HL-60/S4 (cell line): ENCODE results near the gene BLNK.
"Not testable (repeated sequence)": the region's sequence is repeated elsewhere in the genome, so short reads cannot be mapped to it uniquely, and the experiment has no call there.

Source experiments
- in situ Hi-C: fragments of 300-500 bp; cut with MboI; formaldehyde crosslinking; loops from 2 replicates; pipeline ENCODE4 v1.14.3; 2022; ENCODE audit warnings: low sequenced_read_pairs

BLNK gene

GRCh38 chr10:96230527-96230926, 40.8 kb downstream of the BLNK start:
- in situ Hi-C loops = no loop called here

- in situ Hi-C loops = no loop called here
Observed at GRCh38 chr10:96229568-96230030, 41.8 kb downstream of the BLNK start.

DNA sequence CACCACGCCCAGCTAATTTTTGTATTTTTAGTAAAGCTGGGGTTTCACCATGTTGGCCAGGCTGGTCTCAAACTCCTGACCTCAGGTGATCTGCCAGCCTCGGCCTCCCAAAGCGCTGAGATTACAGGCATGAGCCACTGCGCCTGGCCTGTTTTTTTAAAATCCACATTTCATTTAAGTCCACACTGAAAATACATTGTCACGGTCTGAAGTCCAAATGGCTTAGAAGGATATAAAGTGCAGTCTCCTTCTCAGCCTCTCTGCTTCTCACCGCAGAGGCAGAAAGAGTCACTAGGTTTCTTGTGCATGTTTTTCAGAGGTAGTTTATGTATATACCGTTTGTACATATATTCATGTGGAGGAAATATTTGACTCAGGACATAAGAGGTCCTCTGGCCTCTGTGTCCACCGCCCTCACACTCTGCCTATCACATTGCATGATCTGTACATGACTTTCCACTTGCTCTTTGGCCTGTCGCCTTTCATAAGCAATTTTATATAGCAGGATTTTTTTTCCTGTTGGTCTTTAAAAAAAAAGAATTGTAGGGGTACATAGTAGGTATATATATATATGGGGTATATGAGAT, 42.9 kb downstream of the BLNK start:
- in situ Hi-C loops = no loop called here

DNA sequence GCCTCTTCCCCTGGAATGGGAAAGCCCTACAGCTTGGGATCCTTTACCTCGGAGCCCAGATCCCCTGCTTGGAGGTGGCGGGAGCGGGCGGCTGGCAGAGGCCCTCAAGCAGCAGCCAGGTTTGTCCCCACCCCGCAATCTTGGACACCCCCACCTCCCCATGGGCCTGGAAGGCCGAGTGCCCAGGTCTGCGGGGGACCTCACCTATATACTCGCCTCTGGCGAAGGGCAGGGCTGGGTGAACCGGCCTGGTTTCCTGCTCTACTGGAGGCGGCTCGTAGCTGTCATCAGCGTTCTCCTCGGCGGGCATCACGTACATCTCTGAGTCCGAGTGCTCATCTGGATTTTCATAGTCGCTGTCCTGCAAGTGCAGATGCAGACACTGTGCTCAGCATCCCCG, 44.2 kb downstream of the BLNK start:
- in situ Hi-C loops = no loop called here

GRCh38 chr10:96225119-96225518, 46.2 kb downstream of the BLNK start:
- in situ Hi-C loops = no loop called here

DNA sequence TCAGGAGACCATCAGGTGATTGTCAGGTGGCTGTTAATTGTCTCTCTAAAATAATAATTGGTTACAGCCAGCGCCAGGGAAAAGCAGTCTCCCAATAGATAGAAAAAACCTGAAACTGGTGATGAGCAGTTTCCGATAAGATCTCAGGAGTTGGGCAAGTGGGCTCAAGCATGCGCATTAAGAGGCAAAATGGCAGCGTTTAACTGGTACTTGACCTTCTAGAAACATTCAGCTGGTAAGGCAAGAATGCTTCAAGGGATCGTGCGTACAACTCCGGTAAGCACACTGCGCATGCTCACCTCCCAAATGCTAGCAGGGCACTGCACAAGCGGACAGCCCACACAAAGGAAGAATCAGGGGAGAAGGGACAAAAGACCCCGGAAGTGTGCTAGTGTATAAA, 48.5 kb downstream of the BLNK start:
- in situ Hi-C loops = no loop called here

DNA sequence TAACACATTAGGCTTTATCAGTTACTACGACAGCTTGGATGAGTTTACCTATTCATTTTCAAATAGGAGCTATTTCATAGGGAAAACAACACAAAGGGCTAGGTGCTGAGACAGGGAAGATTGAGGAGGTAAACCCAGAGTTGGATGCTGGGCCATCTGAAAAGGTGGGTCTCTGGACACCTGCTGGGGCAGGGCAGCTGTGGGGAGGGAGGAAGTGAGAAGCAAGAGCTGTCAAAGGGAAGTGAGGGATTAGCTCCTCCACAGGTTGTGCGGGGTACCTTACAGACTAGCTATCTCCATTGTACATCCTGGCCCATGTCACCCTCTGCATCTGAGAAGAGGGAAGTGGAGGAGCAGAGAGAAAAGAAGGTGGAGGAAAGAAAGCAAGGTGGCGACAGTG, 48.9 kb downstream of the BLNK start:
- in situ Hi-C loops = no loop called here

DNA sequence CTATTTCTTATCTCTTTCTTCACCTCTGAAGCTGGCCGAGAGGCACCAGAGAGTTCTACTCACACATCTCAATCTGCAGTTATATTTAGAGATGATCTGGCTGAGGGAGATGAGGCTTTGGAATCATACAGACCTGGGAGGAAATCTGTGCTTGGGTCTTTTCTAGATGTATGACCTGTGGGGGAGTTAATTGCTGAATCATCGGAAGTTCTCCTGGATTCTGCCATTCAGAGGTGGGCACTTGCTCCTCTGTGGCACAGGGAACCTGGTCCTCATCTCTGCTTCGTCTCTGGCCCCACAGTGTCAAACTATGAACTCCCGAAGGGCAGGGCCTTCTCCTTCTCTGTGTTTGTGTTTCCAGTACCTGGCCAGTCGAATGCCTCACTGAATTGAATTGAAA, 52.5 kb downstream of the BLNK start:
- in situ Hi-C loops = no loop called here

- in situ Hi-C loops = no loop called here
Observed at GRCh38 chr10:96217711-96218110, 53.7 kb downstream of the BLNK start.

- in situ Hi-C loops = no loop called here
Observed at GRCh38 chr10:96216775-96217174, 54.6 kb downstream of the BLNK start.

DNA sequence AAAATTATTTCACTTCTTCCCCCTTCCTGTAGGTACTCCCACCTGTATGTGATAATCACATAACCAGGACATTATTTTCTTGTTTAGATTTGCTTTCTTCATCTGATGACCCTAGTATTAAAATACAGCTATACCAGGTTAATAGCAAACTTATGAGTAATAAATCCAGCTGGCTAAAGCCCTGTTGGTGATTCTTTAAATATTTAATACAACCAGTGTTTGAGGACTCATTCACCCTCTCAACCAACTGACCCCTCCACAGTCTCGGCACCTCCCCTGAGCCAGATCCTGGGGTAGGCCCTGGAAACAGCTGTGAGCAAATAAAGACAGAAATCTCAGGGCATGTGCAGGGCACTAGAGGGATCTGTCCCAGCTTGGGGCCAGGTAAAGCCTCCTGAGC, 58.5 kb downstream of the BLNK start:
- in situ Hi-C loops = no loop called here

- in situ Hi-C loops = no loop called here
Observed at GRCh38 chr10:96211764-96212163, 59.6 kb downstream of the BLNK start.

DNA sequence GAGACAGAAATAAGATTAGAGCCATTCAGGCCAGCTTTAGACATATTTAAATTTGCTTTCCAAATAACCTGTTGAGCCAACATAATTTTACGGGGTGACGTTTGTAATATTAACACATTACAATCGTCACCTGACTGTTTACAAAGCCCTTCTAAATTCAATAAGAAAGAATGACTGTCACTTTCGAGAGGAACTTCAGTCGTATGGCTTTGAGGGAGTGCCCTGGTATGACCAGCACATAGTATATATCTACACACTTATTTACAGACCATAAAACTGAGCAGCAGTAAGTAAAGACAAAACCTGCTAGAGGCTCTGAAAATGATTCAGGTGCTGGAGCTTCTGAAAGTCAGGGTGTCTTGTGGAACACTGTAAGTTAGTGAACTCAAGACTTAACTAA, 62.4 kb downstream of the BLNK start:
- in situ Hi-C loops = no loop called here

- in situ Hi-C loops = no loop called here
Observed at GRCh38 chr10:96208271-96208670, 63.1 kb downstream of the BLNK start.

- in situ Hi-C loops = no loop called here
Observed at GRCh38 chr10:96205580-96205979, 65.8 kb downstream of the BLNK start.

- in situ Hi-C loops = no loop called here
Observed at GRCh38 chr10:96201525-96201924, 69.8 kb downstream of the BLNK start.

- in situ Hi-C loops = not testable (repeated sequence)
Observed at GRCh38 chr10:96189505-96189904, 81.9 kb downstream of the BLNK start.

GRCh38 chr10:96188916-96189315, 82.5 kb downstream of the BLNK start:
- in situ Hi-C loops = no loop called here

DNA sequence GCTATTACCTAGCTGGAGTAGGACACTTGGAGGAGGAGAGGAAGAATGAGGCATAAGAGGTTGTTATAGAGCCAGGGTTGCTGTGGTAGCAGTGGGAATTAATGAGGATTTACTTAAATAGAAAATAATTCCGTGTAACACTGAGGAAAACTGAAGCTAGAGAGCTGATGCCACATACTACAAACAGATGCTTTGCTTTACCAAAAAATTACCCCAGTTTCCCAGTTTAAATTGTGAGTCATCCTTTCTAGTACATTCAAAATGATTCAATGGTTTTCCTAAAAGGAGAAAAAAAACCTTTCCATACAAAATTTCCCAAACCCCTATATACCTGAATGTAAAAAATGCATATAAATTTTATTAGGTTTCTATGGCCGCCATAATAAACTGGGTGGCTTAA, 82.9 kb downstream of the BLNK start:
- in situ Hi-C loops = no loop called here

- in situ Hi-C loops = no loop called here
Observed at GRCh38 chr10:96176985-96177384, 94.4 kb downstream of the BLNK start.

DNA sequence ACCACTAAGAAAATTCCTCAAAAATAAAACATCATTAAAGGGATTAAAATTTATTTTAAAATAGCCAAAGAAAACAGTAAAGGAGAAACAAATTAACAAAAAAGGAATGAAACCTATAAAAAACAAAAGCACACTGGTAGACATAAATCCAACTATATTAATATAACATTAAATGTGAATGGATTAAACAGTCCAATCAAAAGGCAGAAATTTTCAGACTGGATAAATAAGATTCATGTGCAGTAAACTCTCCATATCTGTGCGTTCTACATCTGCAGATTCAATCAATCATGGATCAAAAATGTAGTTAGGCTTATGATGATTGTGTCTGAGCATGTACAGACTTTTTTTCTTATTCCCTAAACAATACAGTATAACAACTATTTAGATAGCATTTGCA, 98.7 kb downstream of the BLNK start:
- in situ Hi-C loops = no loop called here

GRCh38 chr10:96170230-96170629, 101.1 kb downstream of the BLNK start:
- in situ Hi-C loops = no loop called here

- in situ Hi-C loops = no loop called here
Observed at GRCh38 chr10:96168546-96168945, 102.8 kb downstream of the BLNK start.
